CD4-positive, alpha-beta T cell treated with Interferon gamma for 1 hour (primary cell): Measurements from ENCODE around the gene FAM181B.

Experiments used
- DNase-seq: peaks from one replicate; pipeline ENCODE4 v3.0.0-alpha.2; 2020

Gene FAM181B

DNA sequence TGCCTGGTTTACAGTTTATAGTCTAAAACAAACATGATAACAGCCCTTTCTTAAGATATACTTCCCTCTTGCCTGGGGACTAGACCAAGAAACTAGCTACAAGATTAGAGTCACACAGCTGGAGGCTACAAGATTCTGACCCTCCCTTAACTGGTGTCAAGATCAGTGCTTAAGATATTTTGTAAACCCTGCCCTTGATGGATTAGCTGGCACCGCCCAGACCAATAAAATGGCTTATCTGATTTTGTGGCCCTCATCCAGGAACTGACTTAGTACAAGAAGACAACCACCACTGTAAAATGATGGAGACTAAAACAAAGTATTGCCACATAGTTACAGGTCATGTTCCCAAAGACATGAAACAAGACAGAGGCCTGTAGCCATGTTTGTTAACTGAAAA lies 53.4 kb downstream of the FAM181B start:
- DNase-seq, result no peak
